ENCODE data around the gene AMBRA1. TPM values are rescaled to one million over a fixed set of nuclear protein-coding genes. Genes with fewer than 3 reads are reported as not detected.

Gene AMBRA1
- total RNA-seq, 1 donor from 2014 or later, result 33.9 TPM

DNA sequence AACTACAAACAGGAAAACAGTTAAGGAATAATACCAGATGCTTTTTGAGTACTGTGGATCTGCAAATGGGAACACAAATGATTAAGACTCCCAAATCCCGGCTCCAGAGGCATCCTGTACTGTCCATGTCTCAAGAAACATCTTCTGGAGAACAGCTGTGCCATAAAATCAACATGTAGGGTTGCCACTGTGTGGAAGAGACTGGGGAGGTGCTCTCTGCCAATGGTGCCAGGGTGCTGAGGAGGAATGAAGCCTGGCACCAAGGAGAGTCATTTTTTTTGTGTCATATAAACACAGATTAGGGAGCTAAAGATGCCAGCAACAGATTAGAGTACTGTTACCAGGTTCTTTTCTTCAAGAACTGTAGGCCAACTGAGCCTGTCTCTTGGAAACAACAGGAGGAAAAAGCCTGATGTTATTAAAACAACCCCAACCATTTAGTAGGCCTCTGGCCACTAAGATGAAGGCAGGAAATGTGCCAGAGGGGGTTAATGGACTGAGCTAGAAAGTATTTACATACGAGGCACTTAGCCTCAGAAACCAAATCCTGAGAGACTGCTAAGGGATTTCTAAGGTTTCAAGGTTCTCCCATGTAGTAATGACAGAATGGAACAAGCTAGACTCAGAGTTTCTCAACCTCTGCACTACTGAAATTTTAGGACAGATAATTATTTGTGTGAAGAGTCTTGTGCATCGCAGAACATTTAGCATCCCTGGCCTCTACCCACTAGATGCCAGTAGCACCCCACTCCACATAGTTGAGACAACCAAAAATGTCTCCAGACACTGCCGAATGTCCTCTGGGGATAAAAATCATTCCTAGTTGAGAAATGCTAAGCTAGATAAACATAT lies 147.7 kb downstream of the AMBRA1 start:
- TF ChIP-seq, protein P1, sequence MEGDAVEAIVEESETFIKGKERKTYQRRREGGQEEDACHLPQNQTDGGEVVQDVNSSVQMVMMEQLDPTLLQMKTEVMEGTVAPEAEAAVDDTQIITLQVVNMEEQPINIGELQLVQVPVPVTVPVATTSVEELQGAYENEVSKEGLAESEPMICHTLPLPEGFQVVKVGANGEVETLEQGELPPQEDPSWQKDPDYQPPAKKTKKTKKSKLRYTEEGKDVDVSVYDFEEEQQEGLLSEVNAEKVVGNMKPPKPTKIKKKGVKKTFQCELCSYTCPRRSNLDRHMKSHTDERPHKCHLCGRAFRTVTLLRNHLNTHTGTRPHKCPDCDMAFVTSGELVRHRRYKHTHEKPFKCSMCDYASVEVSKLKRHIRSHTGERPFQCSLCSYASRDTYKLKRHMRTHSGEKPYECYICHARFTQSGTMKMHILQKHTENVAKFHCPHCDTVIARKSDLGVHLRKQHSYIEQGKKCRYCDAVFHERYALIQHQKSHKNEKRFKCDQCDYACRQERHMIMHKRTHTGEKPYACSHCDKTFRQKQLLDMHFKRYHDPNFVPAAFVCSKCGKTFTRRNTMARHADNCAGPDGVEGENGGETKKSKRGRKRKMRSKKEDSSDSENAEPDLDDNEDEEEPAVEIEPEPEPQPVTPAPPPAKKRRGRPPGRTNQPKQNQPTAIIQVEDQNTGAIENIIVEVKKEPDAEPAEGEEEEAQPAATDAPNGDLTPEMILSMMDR (IDR thresholded peaks at IDR 0.05), result peak; percentile 8
- Histone ChIP-seq H3K4me3 (no peak overlapping the region), H3K4me1 (peaks cover 9% of the 10 kb centered on the region), H3K36me3 (peaks cover 18% of the 10 kb centered on the region), H3K27ac (no peak overlapping the region), H3K9me3 (no peaks in the 10 kb centered on the region), H3K27me3 (no peaks in the 10 kb centered on the region)
- peak; percentile 59 for ATAC-seq
- DNase-seq, result no peak
- intact Hi-C loops (cut with DNase I), result loop anchor here (10.0 kb wide), 1 partner anchor 99 kb away; no protein-coding TSS in a partner anchor

DNA sequence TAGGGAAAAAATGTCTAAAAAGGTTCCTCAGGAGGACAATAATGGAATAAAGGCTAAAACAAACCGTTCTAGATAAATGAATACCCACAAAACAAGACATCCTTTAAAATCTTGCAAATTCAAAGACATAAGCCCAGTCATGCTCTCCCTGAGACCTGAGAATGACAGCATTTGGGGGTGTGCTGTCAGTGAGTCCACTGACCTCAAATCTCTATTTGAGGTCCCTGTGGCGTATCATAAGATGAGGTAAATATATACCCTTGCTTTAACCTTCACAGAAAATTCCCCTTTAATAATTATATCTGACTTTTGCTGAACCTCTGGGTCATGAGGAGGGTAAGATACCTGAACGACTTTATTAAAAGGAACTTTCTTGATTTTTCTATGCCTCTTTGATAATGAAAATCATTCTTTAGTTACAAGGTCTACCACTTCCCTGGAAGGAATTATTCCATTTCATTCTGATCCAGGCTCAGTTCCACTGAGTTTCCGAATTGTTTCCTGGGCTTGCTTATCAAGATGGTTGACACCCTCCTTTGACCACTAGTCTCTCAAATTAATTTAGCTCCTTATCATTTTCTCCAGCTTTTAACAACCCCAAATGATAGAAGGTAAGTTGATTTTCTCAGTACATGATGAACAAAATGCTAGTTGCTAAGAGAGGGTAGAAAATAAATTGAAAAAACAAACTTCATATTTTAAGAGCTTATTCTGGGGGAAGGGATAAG lies 148.5 kb downstream of the AMBRA1 start:
- no peak for DNase-seq
- ATAC-seq, result no peak
- H3K4me3 ChIP-seq, result no peak overlapping the region
- H3K9me3 ChIP-seq, result no peaks in the 10 kb centered on the region
- H3K27me3 ChIP-seq, result no peaks in the 10 kb centered on the region
- peaks cover 18% of the 10 kb centered on the region for H3K36me3 ChIP-seq
- H3K4me1 ChIP-seq, result peaks cover 9% of the 10 kb centered on the region
- H3K27ac ChIP-seq, result no peak overlapping the region
- TF ChIP-seq, protein P1 (IDR thresholded peaks at IDR 0.05), result no peak
- intact Hi-C loops (cut with DNase I), result loop anchor here (10.0 kb wide), 1 partner anchor 99 kb away; no protein-coding TSS in a partner anchor

DNA sequence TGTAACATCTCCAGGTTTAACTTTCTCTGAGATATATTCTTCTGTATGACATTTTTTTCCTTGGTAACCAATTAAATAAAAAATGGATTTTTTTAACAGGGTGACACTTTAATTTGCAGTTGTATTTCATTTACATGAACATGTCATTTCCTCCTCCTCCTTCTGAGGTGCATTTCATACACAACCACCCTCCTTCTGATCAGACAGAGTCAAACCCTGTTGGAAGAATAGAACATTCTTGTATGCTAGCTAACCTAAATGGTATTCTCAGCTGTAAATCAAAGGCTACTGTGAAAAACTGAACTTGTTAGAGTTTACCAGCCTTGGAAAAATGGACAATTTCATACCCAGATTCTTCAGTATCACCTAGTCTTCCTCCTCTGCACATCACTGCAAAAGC lies 149.5 kb downstream of the AMBRA1 start:
- H3K4me1 ChIP-seq, result peaks cover 9% of the 10 kb centered on the region
- TF ChIP-seq, protein P1 (IDR thresholded peaks at IDR 0.05), result no peak
- no peaks in the 10 kb centered on the region for H3K9me3 ChIP-seq
- no peak for ATAC-seq
- peaks cover 18% of the 10 kb centered on the region for H3K36me3 ChIP-seq
- intact Hi-C loops (cut with DNase I), result loop anchor here (10.0 kb wide), 1 partner anchor 100 kb away; no protein-coding TSS in a partner anchor
- H3K27ac ChIP-seq, result no peak overlapping the region
- no peak overlapping the region for H3K4me3 ChIP-seq
- no peaks in the 10 kb centered on the region for H3K27me3 ChIP-seq
- DNase-seq, result no peak

DNA sequence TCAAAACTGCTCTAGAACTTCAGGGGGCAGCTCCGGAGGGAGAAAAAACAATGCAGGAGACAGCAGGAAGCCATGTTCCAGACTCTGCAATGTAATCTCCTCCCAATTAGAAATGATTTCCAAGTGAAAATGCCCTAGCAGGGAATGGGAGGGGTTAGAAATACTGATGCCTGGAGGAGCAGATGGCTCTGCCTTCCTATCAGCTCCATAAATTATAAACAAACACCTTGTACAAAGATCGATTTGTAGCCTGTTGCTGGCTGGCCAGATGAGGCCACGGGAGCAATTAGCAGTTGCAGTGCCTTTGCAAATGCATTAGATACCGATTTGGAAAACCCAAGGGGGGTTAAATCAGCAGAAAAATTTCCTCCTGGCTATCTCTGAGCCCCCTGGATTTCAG lies 155.6 kb downstream of the AMBRA1 start:
- H3K4me1 ChIP-seq, result no peaks in the 10 kb centered on the region
- ATAC-seq (no peak), DNase-seq (no peak)
- no peaks in the 10 kb centered on the region for H3K27me3 ChIP-seq
- H3K4me3 ChIP-seq, result no peak overlapping the region
- H3K36me3 ChIP-seq, result peaks cover 30% of the 10 kb centered on the region
- TF ChIP-seq, protein P1 (IDR thresholded peaks at IDR 0.05), result no peak
- intact Hi-C loops (cut with DNase I), result no loop called here
- no peak overlapping the region for H3K27ac ChIP-seq
- H3K9me3 ChIP-seq, result no peaks in the 10 kb centered on the region

DNA sequence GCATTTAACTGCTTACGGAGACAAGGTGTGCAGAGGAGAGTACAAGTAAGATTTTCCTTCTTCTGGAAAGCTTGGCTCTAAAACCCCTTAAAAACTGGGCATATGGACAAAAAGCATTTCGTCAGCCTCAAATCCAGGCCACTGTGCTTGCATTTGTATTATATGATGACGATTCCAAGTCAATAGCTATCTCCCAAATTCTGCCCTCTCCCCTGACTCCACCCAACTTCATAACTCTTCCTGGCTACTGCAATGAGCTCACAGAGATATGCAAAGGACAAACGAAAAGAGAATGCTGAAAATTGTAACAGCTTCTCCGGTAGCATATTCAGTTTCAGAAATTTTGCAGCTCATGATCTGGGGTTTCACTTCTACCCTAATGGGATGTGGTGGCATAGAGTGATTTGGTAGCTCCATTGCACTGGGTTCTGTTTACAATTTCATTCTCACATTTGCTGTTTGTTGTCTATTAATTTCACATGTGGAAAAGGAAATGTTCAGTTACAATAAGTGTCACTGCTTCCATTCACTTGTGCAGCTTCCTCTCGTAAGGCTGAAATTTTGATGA lies 156.6 kb downstream of the AMBRA1 start:
- ATAC-seq (no peak), DNase-seq (no peak)
- no peaks in the 10 kb centered on the region for H3K27me3 ChIP-seq
- no peaks in the 10 kb centered on the region for H3K4me1 ChIP-seq
- TF ChIP-seq, protein P1 (IDR thresholded peaks at IDR 0.05), result no peak
- intact Hi-C loops (cut with DNase I), result no loop called here
- H3K9me3 ChIP-seq, result no peaks in the 10 kb centered on the region
- peaks cover 30% of the 10 kb centered on the region for H3K36me3 ChIP-seq
- no peak overlapping the region for H3K27ac ChIP-seq
- H3K4me3 ChIP-seq, result no peak overlapping the region

Measured in upper lobe of right lung (tissue), 1 donor.